ENCODE results near the gene LNX2. TPM values are rescaled to one million over a fixed set of nuclear protein-coding genes. Genes with fewer than 3 reads are reported as not detected.

The LNX2 gene
- total RNA-seq, 2 donors from 2014 or later, result 11.2 to 23.1 TPM

DNA sequence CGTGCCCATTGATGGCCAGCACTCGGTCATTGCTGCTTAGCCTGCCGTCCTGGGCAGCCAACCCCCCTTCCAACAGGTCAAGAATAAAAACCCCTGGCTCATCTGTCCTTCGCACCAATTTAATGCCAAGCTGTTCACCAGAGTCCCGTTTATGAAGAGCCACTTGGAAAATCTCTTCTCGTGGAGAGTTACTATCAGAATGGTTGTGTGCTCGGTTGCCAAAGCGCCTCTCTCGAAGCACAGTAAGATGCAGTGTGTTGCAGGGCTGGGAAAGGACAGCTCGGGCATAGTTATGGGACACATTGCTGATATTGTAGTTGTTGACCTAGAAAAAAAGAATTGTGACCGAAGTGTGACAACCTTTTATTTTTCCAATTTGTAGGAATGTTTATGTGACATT lies 57.9 kb downstream of the LNX2 start:
- peaks cover 4 to 20% of the 10 kb centered on the region in 2 donors for H3K36me3 ChIP-seq (replicated peaks in 1 of 2; ENCODE audit: insufficient read depth in 1 of 2, low read depth in 2 of 2)
- WGBS, 2 donors, result 91 to 93% methylated on average over 11 of the region's 11 CpGs

DNA sequence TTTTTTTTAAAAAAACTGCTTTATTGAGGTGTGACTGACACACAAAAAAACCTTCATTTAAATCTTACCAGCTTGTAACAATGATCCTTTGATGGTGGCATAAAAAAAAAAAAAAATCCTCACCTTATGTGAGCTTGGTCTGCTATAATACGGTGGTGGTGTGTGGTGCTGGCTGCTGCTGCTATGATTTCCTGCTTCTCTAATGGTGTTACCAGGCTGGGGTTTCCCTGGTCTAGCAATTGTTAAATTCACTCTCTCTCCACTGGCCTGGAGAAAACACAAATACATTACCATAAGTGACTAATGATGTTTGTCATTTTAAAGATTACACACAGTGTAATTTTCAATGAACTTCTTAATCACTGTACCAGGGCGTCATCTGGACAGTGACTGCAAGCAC lies 60.6 kb downstream of the LNX2 start:
- TF ChIP-seq POLR2A (IDR thresholded peaks at IDR 0.05), result no peak
- TF ChIP-seq, protein P1, sequence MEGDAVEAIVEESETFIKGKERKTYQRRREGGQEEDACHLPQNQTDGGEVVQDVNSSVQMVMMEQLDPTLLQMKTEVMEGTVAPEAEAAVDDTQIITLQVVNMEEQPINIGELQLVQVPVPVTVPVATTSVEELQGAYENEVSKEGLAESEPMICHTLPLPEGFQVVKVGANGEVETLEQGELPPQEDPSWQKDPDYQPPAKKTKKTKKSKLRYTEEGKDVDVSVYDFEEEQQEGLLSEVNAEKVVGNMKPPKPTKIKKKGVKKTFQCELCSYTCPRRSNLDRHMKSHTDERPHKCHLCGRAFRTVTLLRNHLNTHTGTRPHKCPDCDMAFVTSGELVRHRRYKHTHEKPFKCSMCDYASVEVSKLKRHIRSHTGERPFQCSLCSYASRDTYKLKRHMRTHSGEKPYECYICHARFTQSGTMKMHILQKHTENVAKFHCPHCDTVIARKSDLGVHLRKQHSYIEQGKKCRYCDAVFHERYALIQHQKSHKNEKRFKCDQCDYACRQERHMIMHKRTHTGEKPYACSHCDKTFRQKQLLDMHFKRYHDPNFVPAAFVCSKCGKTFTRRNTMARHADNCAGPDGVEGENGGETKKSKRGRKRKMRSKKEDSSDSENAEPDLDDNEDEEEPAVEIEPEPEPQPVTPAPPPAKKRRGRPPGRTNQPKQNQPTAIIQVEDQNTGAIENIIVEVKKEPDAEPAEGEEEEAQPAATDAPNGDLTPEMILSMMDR (IDR thresholded peaks at IDR 0.05), result no peak
- Histone ChIP-seq H3K27me3 (no peaks in the 10 kb centered on the region), H3K4me1 (no peaks in the 10 kb centered on the region), H3K4me3 (no peak overlapping the region), H3K9me3 (no peaks in the 10 kb centered on the region), H3K27ac (no peak overlapping the region), H3K36me3 (replicated peaks in 1 of 2; ENCODE audit: insufficient read depth in 1 of 2, low read depth in 2 of 2) (peaks cover 4 to 20% of the 10 kb centered on the region in 2 donors)
- DNase-seq (no peak), ATAC-seq (no peak)
- intact Hi-C loops (cut with DNase I), result loop anchor here (10.0 kb wide), 1 partner anchor 65 kb away; the partner anchor contains the start of genes LNX2 and POLR1D
- WGBS, 2 donors, result 65 to 73% methylated on average over 2 of the region's 2 CpGs

More for the DNA sequence above, 57.9 kb downstream of the LNX2 start:
- DNase-seq (no peak), ATAC-seq (no peak)
- Histone ChIP-seq H3K27ac (no peak overlapping the region), H3K4me1 (no peaks in the 10 kb centered on the region), H3K9me3 (no peaks in the 10 kb centered on the region), H3K27me3 (no peaks in the 10 kb centered on the region), H3K4me3 (no peak overlapping the region)
- TF ChIP-seq, protein P1 (IDR thresholded peaks at IDR 0.05), result no peak
- TF ChIP-seq POLR2A (IDR thresholded peaks at IDR 0.05), result no peak
- intact Hi-C loops (cut with DNase I), result loop anchor here (10.0 kb wide), 1 partner anchor 62 kb away; the partner anchor contains the start of genes LNX2 and POLR1D

DNA sequence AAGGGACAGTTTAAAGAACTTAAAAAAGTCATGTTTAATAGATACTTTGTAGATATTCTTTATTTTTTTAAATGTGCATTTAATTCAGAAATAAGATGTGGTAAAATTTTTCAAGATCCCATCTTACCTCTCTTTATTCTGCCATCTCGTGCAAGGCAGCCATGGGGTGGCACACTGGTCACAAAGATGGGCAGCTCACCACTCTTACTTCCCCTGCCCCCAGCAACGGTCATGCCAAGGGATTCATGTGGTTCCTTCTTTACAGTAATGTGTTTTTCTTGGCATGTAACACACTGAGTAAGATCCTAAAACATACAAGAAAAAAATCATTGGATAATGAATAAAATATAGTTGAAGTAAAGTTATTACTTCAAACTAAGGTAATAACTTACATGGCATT lies 64.2 kb downstream of the LNX2 start:
- no peak for ATAC-seq
- Histone ChIP-seq H3K27ac (no peak overlapping the region), H3K36me3 (replicated peaks in 1 of 2; ENCODE audit: insufficient read depth in 1 of 2, low read depth in 2 of 2) (peaks cover 0 to 14% of the 10 kb centered on the region in 2 donors), H3K4me3 (no peak overlapping the region), H3K9me3 (no peaks in the 10 kb centered on the region), H3K27me3 (no peaks in the 10 kb centered on the region), H3K4me1 (peaks cover 8% of the 10 kb centered on the region)
- intact Hi-C loops (cut with DNase I), result no loop called here
- peak in 2 of 4 donors; percentile 31 to 39 for DNase-seq
- TF ChIP-seq, protein P1 (IDR thresholded peaks at IDR 0.05), result peak in 2 of 7 experiments; percentile 20 to 21
- no peak for TF ChIP-seq POLR2A (IDR thresholded peaks at IDR 0.05)
- 55 to 62% methylated on average over 2 of the region's 2 CpGs for WGBS, 2 donors

DNA sequence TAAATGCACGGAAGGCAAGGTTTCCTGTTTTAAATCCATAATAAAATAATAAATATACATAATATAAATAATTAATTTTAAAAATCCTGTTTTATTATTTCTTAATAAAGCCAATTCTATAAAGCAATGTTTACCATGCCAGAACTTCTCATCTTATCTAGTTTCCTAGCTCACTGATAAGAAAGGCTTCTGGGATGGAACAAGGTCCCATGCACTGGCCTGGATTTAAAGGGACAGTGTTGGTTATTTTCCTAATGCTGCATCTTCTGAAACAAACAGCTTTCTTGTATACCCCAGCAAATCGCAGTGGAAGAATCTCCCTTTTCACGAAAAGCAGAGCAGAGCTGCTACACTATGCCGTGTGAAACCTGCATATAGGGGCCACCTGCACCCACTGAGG lies 68.8 kb downstream of the LNX2 start:
- Histone ChIP-seq H3K4me1 (peaks cover 33% of the 10 kb centered on the region), H3K9me3 (no peaks in the 10 kb centered on the region), H3K27me3 (no peaks in the 10 kb centered on the region), H3K27ac (peak overlapping the region in 1 of 4 donors; percentile 39), H3K4me3 (no peak overlapping the region), H3K36me3 (replicated peaks in 1 of 2; ENCODE audit: insufficient read depth in 1 of 2, low read depth in 2 of 2) (peaks cover 0 to 16% of the 10 kb centered on the region in 2 donors)
- TF ChIP-seq, protein P1 (IDR thresholded peaks at IDR 0.05), result no peak
- TF ChIP-seq POLR2A (IDR thresholded peaks at IDR 0.05), result no peak
- DNase-seq, result no peak
- no peak for ATAC-seq
- WGBS, 2 donors, result 25 to 38% methylated on average over 4 of the region's 4 CpGs
- intact Hi-C loops (cut with DNase I), result no loop called here

DNA sequence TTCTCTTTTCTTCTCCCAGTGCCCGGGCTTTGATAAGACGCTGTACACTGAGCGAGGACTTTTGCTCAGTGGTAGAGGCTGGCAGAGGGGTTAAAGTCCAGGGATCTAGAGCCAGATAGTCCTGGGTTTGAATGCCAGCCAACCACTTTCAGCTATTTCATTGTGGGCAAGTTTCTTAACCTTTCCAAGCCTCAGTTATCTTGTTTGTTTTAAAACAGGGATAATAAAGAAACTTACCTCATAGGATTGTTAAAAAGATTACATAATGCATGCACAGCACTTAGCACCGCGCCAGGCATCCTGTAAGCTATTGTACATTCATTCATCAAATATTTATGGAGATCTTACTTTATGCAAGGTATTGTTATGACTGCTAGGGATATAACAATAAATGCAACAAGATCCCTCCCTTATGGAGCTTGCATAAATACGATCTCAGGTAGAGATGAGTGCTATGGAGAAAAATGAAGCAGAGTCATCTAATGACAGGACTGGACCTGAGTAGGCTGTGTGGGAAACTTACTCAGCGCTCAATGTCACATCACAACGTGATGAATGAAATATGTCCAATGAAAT lies 70.8 kb downstream of the LNX2 start:
- Histone ChIP-seq H3K27ac (peak overlapping the region in 3 of 4 donors; percentile 37 to 71 (median 59)), H3K27me3 (no peaks in the 10 kb centered on the region), H3K4me1 (peaks cover 33% of the 10 kb centered on the region), H3K9me3 (no peaks in the 10 kb centered on the region), H3K36me3 (replicated peaks in 1 of 2; ENCODE audit: insufficient read depth in 1 of 2, low read depth in 2 of 2) (peaks cover 0 to 5% of the 10 kb centered on the region in 2 donors), H3K4me3 (no peak overlapping the region)
- DNase-seq (peak; percentile 75 to 84 (median 78)), ATAC-seq (peak; percentile 96)
- TF ChIP-seq POLR2A (IDR thresholded peaks at IDR 0.05), result no peak
- TF ChIP-seq, protein P1 (IDR thresholded peaks at IDR 0.05), result no peak
- intact Hi-C loops (cut with DNase I), result no loop called here
- 28 to 32% methylated on average over 8 of the region's 8 CpGs for WGBS, 2 donors
